HCT116 (cell line): ENCODE measurements around the gene TTYH1. TPM values are rescaled to one million over a fixed set of nuclear protein-coding genes. Genes with fewer than 3 reads are reported as not detected.

Experiments used
- ATAC-seq: fragments of 200-7000 bp; cut with Tn5 transposase; 2 replicates; pipeline ENCODE4 v1.9.1; 2020; ENCODE audit warnings: mild to moderate bottlenecking, moderate library complexity
- BruUV-seq: library from RNA; stranded (reverse); fragments of 400-500 nt; replicated peaks from 2 replicates; lab custom pipeline; 2021; lab: Mats Ljungman, UMichigan
- CTCF ChIA-PET: fragments of 300-600 bp; sonication (Branson Sonifier 250); formaldehyde crosslinking; loops from one replicate; lab custom pipeline; 2021; ENCODE audit warnings: antibody characterized with exemption; lab: Charles Lee
- POLR2A ChIA-PET: fragments of 300-600, 350-600 bp; sonication (Branson Sonifier 250); formaldehyde crosslinking; loops from one replicate; lab custom pipeline; 2021; ENCODE audit warnings: antibody characterized with exemption; lab: Charles Lee
- RAD21 ChIA-PET, 2 experiments: fragments of 300-600 bp; sonication (Branson Sonifier 250); formaldehyde crosslinking; loops; one replicate each; lab custom pipeline; 2023; ENCODE audit warnings: low total read pairs in 2 of 2; ENCODE audit not compliant: uncharacterized antibody in 2 of 2, unreplicated experiment in 2 of 2, low non-redundant PET in 1 of 2; lab: Charles Lee
- DNase-seq: peaks from one replicate; pipeline ENCODE4 v3.0.0-alpha.2; 2010; ENCODE audit warnings: low read depth, low spot score
- H2AFZ ChIP-seq: fragments of 200-600 bp; shearing (Covaris generic), sonication (generic); 2 replicates; pipeline ENCODE4 v1.6.1; 2017; ENCODE audit warnings: low read depth, mixed run types, mixed read lengths, antibody characterized with exemption, low read length; ENCODE audit not compliant: poor library complexity, severe bottlenecking
- H3K27ac ChIP-seq: 2 replicates; pipeline ENCODE4 v1.5.1; 2012; ENCODE audit warnings: low read depth, low read length
- H3K27me3 ChIP-seq: fragments of 200-600 bp; sonication (generic); 2 replicates; pipeline ENCODE4 v1.6.1; 2016; ENCODE audit warnings: mixed run types, low read length, mixed read lengths; ENCODE audit not compliant: insufficient read depth
- H3K36me3 ChIP-seq, 2 experiments: fragments of 200-500 bp in 1 of 2; fragments of 200-600 bp in 1 of 2; sonication (Bioruptor generic) in 1 of 2; sonication (generic) in 1 of 2; 2 replicates each; pipeline versions ENCODE4 v1.5.1 to v1.6.1; 2014 to 2016; ENCODE audit warnings: low read length in 2 of 2, inconsistent platforms in 1 of 2, mixed read lengths in 1 of 2, mixed run types in 1 of 2; ENCODE audit not compliant: insufficient read depth in 2 of 2, control insufficient read depth in 1 of 2
- H3K4me1 ChIP-seq, 2 experiments: fragments of 200-600 bp in 1 of 2; sonication (generic) in 1 of 2; 2 replicates each; pipeline versions ENCODE4 v1.5.1 to v1.6.1; 2012 to 2017; ENCODE audit warnings: low read length in 2 of 2, inconsistent platforms in 1 of 2, mild to moderate bottlenecking in 1 of 2, mixed read lengths in 1 of 2, mixed run types in 1 of 2, moderate library complexity in 1 of 2; ENCODE audit not compliant: insufficient read depth in 2 of 2, control insufficient read depth in 1 of 2
- H3K4me2 ChIP-seq: fragments of 200-600 bp; sonication (generic); 2 replicates; pipeline ENCODE4 v1.6.1; 2017; ENCODE audit warnings: mixed run types, low read length, mixed read lengths
- H3K4me3 ChIP-seq, 2 experiments: fragments of 200-600 bp in 1 of 2; sonication (generic) in 1 of 2; replicated peaks in 1 of 2; 2 replicates each; pipeline ENCODE4 v1.5.1; 2011 to 2016; ENCODE audit warnings: low read length in 2 of 2, control low read depth in 1 of 2, low read depth in 1 of 2, mild to moderate bottlenecking in 1 of 2, mixed read lengths in 1 of 2, mixed run types in 1 of 2
- H3K79me2 ChIP-seq: fragments of 200-600 bp; sonication (generic); 2 replicates; pipeline ENCODE4 v1.6.1; 2017; ENCODE audit warnings: mild to moderate bottlenecking, mixed run types, low read length, moderate library complexity, mixed read lengths; ENCODE audit not compliant: insufficient read depth
- H3K9ac ChIP-seq: fragments of 200-600 bp; sonication (generic); 2 replicates; pipeline ENCODE4 v1.6.1; 2016; ENCODE audit warnings: low read length, mixed read lengths
- H3K9me2 ChIP-seq: fragments of 200-600 bp; sonication (generic), shearing (Covaris generic); 2 replicates; pipeline ENCODE4 v1.6.1; 2017; ENCODE audit warnings: mixed run types, mild to moderate bottlenecking, moderate library complexity; ENCODE audit not compliant: insufficient read depth
- H3K9me3 ChIP-seq, 2 experiments: fragments of 200-500 bp in 1 of 2; fragments of 200-600 bp in 1 of 2; sonication (Bioruptor generic) in 1 of 2; sonication (generic) in 1 of 2; 2 replicates each; pipeline ENCODE4 v1.6.1; 2014 to 2017; ENCODE audit warnings: low read length in 2 of 2, mixed read lengths in 2 of 2, inconsistent platforms in 1 of 2, low read depth in 1 of 2, mild to moderate bottlenecking in 1 of 2, mixed run types in 1 of 2, moderate library complexity in 1 of 2; ENCODE audit not compliant: control insufficient read depth in 1 of 2, insufficient read depth in 1 of 2
- H4K20me1 ChIP-seq: fragments of 200-600 bp; sonication (generic), shearing (Covaris generic); 2 replicates; pipeline ENCODE4 v1.6.1; 2017; ENCODE audit warnings: mixed run types, mild to moderate bottlenecking, moderate library complexity; ENCODE audit not compliant: insufficient read depth
- ATF3 ChIP-seq: IDR thresholded peaks from 2 replicates; pipeline ENCODE4 v1.6.1; 2012
- CBX3 ChIP-seq: IDR thresholded peaks from 2 replicates; pipeline ENCODE4 v1.6.1; 2012; ENCODE audit warnings: low read depth
- CTCF ChIP-seq, 3 experiments: fragments of 200-600 bp in 1 of 3; sonication (generic) in 1 of 3; IDR thresholded peaks in 2 of 3; conservative IDR thresholded peaks in 1 of 3; 2 replicates each; pipeline ENCODE4 v1.5.1; 2012 to 2017; ENCODE audit warnings: low read depth in 2 of 3, low read length in 2 of 3, antibody characterized with exemption in 1 of 3, borderline replicate concordance in 1 of 3, control low read depth in 1 of 3, mild to moderate bottlenecking in 1 of 3, mixed read lengths in 1 of 3, mixed run types in 1 of 3, moderate library complexity in 1 of 3; ENCODE audit not compliant: insufficient read depth in 1 of 3
- EGR1 ChIP-seq: IDR thresholded peaks from 2 replicates; pipeline ENCODE4 v1.6.1; 2012; ENCODE audit warnings: low read depth
- RAD21 ChIP-seq: IDR thresholded peaks from 2 replicates; pipeline ENCODE4 v1.6.1; 2012; ENCODE audit warnings: low read depth, mild to moderate bottlenecking
- REST ChIP-seq: IDR thresholded peaks from 2 replicates; pipeline ENCODE4 v1.6.1; 2012; ENCODE audit warnings: low read depth
- SRF ChIP-seq: IDR thresholded peaks from 2 replicates; pipeline ENCODE4 v1.6.1; 2012; ENCODE audit warnings: low read depth
- YY1 ChIP-seq: IDR thresholded peaks from 2 replicates; pipeline ENCODE4 v1.6.1; 2011; ENCODE audit warnings: low read length, low read depth, moderate library complexity, mild to moderate bottlenecking; ENCODE audit not compliant: insufficient replicate concordance; ENCODE audit errors: extremely low read depth
- intact Hi-C: fragments of 100-400 bp; cut with micrococcal nuclease; formaldehyde crosslinking; loops from 2 replicates; pipeline ENCODE4 v1.10.0; 2022
- total RNA-seq: library from RNA; stranded (reverse); gene quantifications from one replicate; pipeline ENCODE4 v1.2.1, GENCODE V29; 2021; ENCODE audit not compliant: unreplicated experiment

The TTYH1 gene
- total RNA-seq, 1 experiment from 2014 or later, result 0.37 TPM

GRCh38 chr19:54439174-54439851, 24.0 kb downstream of the TTYH1 start:
- H3K9me3 ChIP-seq, result no peaks in the 10 kb centered on the region
- no peak overlapping the region for H2AFZ ChIP-seq
- intact Hi-C loops, result no loop called here
- no TSS peak for BruUV-seq
- no peaks in the 10 kb centered on the region for H3K79me2 ChIP-seq
- ATAC-seq, result peak; percentile 94
- ChIA-PET CTCF (interaction anchor here (0.8 to 3.2 kb wide), 6 partner anchors 9 to 302 kb away, joined by 3 to 17 read pairs (median 4); partner anchors contain the start of gene LENG8), POLR2A (interaction anchor here (1.2 to 3.4 kb wide), 2 partner anchors 9 to 47 kb away, joined by 3 to 12 read pairs; partner anchors contain the start of gene LENG8), RAD21 (interaction anchor here in 1 of 2 experiments (0.6 kb wide), 1 partner anchor 52 kb away, joined by 3 read pairs; no protein-coding TSS in a partner anchor)
- no peak for DNase-seq
- no peaks in the 10 kb centered on the region for H3K27me3 ChIP-seq
- no peak overlapping the region for H3K4me2 ChIP-seq
- peaks cover 3 to 5% of the 10 kb centered on the region in 2 experiments; a peak in 2 of 4 replicates for H3K36me3 ChIP-seq
- peaks cover 0 to 6% of the 10 kb centered on the region in 2 experiments; a peak in 1 of 4 replicates for H3K4me1 ChIP-seq
- H3K4me3 ChIP-seq, result no peak overlapping the region
- TF ChIP-seq CBX3 (no peak), RAD21 (peak; percentile 69), CTCF (IDR thresholded peaks at IDR 0.05 in 2 of 3, conservative IDR thresholded peaks at IDR 0.05 in 1 of 3; ENCODE audit: borderline replicate concordance in 1 of 3, insufficient read depth in 1 of 3, low read depth in 2 of 3, low read length in 2 of 3) (peak; percentile 57 to 62 (median 59)), EGR1 (no peak)
- no peaks in the 10 kb centered on the region for H3K9me2 ChIP-seq
- H3K27ac ChIP-seq, result no peak overlapping the region
- H4K20me1 ChIP-seq, result no peaks in the 10 kb centered on the region
- no peak overlapping the region for H3K9ac ChIP-seq

- intact Hi-C loops, result no loop called here
- DNase-seq (no peak), ATAC-seq (no peak)
- Histone ChIP-seq H3K9me3 (no peaks in the 10 kb centered on the region), H3K36me3 (peaks cover 3 to 9% of the 10 kb centered on the region in 2 experiments; a peak in 2 of 4 replicates), H3K4me1 (peaks cover 0 to 6% of the 10 kb centered on the region in 2 experiments; a peak in 1 of 4 replicates), H4K20me1 (no peaks in the 10 kb centered on the region), H3K27me3 (no peaks in the 10 kb centered on the region), H3K79me2 (peaks cover 2% of the 10 kb centered on the region; the same call in 1 of the 2 replicates), H3K9ac (no peak overlapping the region), H3K4me2 (no peak overlapping the region), H3K4me3 (no peak overlapping the region), H3K27ac (no peak overlapping the region), H3K9me2 (no peaks in the 10 kb centered on the region), H2AFZ (no peak overlapping the region)
- ChIA-PET POLR2A (interaction anchor here (3.4 kb wide), 1 partner anchor 8 kb away, joined by 12 read pairs; the partner anchor contains the start of gene LENG8), CTCF (interaction anchor here (0.6 to 3.2 kb wide), 4 partner anchors 10 to 50 kb away, joined by 3 to 17 read pairs (median 4); no protein-coding TSS in a partner anchor), RAD21 (no interaction called here)
- no TSS peak for BruUV-seq
- TF ChIP-seq YY1, result no peak
- no peak for TF ChIP-seq SRF
- no peak for TF ChIP-seq REST
- no peak for TF ChIP-seq ATF3
- no peak for TF ChIP-seq CTCF (IDR thresholded peaks at IDR 0.05 in 2 of 3, conservative IDR thresholded peaks at IDR 0.05 in 1 of 3; ENCODE audit: borderline replicate concordance in 1 of 3, insufficient read depth in 1 of 3, low read depth in 2 of 3, low read length in 2 of 3)
Measured at GRCh38 chr19:54440641-54441040, 25.4 kb downstream of the TTYH1 start.
